GM12874 (cell line): ENCODE measurements around the gene ESPL1.

Experiments
- TF ChIP-seq, protein P1 (sequence below): IDR thresholded peaks from 2 replicates; pipeline ENCODE4 v1.5.1; 2011; ENCODE audit warnings: low read depth, mild to moderate bottlenecking, control low read depth, low read length, moderate library complexity; ENCODE audit not compliant: insufficient read depth

The ESPL1 gene

DNA sequence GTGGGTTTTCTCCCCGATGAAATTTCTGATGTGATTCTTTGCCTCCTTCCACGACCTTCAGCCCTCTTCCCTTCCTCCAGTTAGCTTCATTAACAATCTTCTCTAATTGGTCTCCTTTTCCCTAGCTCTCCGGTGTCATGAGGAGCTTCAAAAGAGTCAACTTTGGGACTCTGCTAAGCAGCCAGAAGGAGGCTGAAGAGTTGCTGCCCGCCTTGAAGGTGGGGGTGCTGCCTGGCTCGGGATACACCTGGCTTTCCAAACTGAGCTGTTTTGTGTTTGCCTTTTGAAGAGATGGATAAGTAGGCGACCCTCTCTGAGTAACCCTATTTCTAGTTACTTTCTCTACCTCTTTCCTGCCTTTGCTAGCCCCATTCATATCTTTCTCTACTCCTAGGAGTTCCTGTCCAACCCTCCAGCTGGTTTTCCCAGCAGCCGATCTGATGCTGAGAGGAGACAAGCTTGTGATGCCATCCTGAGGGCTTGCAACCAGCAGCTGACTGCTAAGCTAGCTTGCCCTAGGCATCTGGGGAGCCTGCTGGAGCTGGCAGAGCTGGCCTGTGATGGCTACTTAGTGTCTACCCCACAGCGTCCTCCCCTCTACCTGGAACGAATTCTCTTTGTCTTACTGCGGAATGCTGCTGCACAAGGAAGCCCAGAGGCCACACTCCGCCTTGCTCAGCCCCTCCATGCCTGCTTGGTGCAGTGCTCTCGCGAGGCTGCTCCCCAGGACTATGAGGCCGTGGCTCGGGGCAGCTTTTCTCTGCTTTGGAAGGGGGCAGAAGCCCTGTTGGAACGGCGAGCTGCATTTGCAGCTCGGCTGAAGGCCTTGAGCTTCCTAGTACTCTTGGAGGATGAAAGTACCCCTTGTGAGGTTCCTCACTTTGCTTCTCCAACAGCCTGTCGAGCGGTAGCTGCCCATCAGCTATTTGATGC, 797 bp downstream of the ESPL1 start:
- TF ChIP-seq, protein P1, sequence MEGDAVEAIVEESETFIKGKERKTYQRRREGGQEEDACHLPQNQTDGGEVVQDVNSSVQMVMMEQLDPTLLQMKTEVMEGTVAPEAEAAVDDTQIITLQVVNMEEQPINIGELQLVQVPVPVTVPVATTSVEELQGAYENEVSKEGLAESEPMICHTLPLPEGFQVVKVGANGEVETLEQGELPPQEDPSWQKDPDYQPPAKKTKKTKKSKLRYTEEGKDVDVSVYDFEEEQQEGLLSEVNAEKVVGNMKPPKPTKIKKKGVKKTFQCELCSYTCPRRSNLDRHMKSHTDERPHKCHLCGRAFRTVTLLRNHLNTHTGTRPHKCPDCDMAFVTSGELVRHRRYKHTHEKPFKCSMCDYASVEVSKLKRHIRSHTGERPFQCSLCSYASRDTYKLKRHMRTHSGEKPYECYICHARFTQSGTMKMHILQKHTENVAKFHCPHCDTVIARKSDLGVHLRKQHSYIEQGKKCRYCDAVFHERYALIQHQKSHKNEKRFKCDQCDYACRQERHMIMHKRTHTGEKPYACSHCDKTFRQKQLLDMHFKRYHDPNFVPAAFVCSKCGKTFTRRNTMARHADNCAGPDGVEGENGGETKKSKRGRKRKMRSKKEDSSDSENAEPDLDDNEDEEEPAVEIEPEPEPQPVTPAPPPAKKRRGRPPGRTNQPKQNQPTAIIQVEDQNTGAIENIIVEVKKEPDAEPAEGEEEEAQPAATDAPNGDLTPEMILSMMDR, result no peak

DNA sequence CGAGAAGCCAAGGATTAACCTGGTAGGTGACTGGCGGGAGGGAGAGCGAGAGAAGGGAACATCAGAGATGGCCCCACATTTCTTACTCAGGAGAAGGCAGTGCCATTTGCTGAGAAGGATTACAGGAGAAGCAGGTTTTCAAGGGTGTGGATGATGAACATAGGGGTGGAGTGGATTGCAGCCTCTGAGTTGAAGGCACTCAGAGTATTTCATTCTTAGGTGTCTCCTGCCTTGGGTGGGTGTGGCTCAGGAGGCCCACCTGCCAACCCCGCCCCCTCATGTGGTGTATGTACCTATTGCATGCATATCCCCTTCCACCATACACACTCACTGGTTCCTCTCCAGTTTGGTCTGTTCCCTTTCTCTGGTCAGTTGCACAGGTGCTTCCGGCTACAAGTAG, 6.3 kb downstream of the ESPL1 start:
- TF ChIP-seq, protein P1, result no peak

DNA sequence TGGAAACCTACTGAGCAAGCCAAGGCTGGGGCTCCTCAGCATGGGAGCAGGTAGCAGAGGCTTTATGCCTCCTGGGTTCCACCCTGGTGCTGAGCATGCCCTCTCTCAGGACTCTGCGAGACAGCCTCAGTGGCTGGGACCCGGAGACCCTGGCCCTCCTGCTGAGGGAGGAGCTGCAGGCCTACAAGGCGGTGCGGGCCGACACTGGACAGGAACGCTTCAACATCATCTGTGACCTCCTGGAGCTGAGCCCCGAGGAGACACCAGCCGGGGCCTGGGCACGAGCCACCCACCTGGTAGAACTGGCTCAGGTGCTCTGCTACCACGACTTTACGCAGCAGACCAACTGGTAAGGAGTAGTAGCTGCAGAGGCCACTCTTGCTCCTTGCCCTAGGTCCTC, 8.4 kb downstream of the ESPL1 start:
- TF ChIP-seq, protein P1, result no peak

DNA sequence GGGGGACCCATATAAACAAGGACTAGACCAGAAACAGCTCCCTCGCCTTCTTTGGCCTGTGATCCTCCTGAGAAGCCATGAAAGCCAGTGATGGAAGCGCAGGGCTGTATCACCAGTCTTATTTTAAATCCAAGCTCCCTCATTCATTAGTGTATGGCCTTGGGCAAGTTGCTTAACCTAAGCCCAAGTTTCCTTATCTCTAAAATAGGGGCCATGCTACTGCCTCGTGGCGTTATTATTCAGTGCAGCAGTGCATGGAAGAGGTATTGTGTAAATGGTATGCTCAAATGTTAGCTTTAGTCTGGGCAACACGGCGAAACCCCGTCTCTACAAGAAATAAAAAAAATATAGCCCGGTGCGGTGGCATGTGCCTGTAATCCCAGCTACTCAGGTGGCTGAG, 9.9 kb downstream of the ESPL1 start:
- TF ChIP-seq, protein P1, result no peak

DNA sequence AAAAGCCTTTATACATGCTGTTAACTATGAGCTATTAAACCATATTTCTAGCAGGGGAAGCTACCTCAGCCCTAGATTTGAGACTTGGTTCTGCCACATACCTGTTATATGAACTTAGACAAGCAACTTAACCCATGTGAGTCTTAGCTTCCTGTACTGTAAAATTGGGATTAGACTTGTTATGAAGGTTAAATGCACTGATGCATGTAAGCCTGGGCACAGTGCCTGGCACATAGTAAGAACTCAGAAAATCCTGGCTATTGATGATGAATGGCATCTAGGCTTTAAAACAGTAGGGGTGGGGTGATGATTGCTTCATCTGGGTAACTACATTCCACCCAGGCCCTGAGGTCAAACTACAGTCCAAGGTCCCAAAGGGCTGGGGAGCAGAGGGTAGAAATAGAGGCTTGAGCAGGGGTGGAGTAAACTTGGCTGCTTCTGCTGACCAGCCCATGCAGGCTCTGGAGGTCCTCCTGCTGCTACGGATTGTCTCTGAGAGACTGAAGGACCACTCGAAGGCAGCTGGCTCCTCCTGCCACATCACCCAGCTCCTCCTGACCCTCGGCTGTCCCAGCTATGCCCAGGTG, 11.3 kb downstream of the ESPL1 start:
- TF ChIP-seq, protein P1, result no peak

DNA sequence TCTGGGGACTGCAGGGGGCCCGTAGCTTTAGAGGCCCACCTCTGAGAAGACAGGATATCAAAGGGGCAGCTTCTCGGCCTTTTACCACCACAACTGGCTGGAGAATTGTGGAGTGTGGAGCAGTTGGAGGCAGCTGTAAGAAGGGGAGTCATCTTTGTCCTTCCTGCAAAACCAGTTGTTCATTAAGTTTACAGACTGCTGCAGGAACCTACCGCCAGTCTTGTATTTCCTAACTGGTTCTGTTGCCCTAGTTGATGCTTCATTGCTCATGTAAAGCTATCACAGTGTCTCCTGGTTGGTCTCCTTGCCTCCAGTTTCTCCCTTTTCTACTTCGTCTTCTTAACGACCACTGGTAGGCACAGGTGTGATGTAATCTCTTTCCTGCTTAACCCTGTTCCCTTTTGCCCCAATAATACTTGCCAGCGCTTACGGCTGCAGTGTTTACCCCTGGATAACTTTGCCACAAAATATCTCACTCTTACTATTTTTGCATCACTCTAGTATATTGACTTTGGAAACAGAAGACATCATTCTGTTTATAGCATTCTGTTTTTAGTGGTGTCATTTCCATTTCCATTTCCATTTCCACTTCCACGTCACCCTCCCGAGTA, 11.9 kb downstream of the ESPL1 start:
- TF ChIP-seq, protein P1, result no peak

DNA sequence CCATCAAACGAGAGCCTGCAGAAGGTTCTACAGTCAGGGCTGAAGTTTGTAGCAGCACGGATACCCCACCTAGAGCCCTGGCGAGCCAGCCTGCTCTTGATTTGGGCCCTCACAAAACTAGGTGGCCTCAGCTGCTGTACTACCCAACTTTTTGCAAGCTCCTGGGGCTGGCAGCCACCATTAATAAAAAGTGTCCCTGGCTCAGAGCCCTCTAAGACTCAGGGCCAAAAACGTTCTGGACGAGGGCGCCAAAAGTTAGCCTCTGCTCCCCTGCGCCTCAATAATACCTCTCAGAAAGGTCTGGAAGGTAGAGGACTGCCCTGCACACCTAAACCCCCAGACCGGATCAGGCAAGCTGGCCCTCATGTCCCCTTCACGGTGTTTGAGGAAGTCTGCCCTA, 18.3 kb downstream of the ESPL1 start:
- TF ChIP-seq, protein P1, result no peak
